PC-3 (cell line): Measurements from ENCODE around the gene HOXD10. TPM values are rescaled to one million over a fixed set of nuclear protein-coding genes. Genes with fewer than 3 reads are reported as not detected.

Source experiments
- ATAC-seq: fragments of 200-7000 bp; cut with Tn5 transposase; 2 replicates; pipeline ENCODE4 v1.9.1; 2020; ENCODE audit warnings: mild to moderate bottlenecking, moderate library complexity
- BruUV-seq: library from RNA; stranded (reverse); fragments of 400-500 nt; replicated peaks from 2 replicates; lab custom pipeline; 2021; lab: Mats Ljungman, UMichigan
- CTCF ChIA-PET: fragments of 300-600 bp; sonication (Branson Sonifier 250); formaldehyde crosslinking; loops from one replicate; lab custom pipeline; 2022; ENCODE audit warnings: antibody characterized with exemption; lab: Charles Lee
- POLR2A ChIA-PET: fragments of 300-600 bp; sonication (Branson Sonifier 250); formaldehyde crosslinking; loops from one replicate; lab custom pipeline; 2022; ENCODE audit warnings: antibody characterized with exemption; ENCODE audit not compliant: unreplicated experiment; lab: Charles Lee
- DNase-seq: peaks from one replicate; pipeline ENCODE4 v3.0.0-alpha.2; 2015
- H2AFZ ChIP-seq: fragments of 300-600 bp; sonication (generic); 2 replicates; pipeline ENCODE4 v1.6.0; 2016; ENCODE audit warnings: antibody characterized with exemption, low read length
- H3F3A ChIP-seq: fragments of 300-600 bp; sonication (generic); one replicate; pipeline ENCODE4 v1.6.0; 2017; ENCODE audit warnings: antibody characterized with exemption, low read length, control low read depth, mild to moderate bottlenecking; ENCODE audit not compliant: unreplicated experiment
- H3K27ac ChIP-seq: fragments of 300-600 bp; sonication (generic); 2 replicates; pipeline ENCODE4 v1.5.1; 2016; ENCODE audit warnings: mild to moderate bottlenecking, low read length
- H3K27me3 ChIP-seq: fragments of 300-600 bp; sonication (generic); 2 replicates; pipeline ENCODE4 v1.6.1; 2016; ENCODE audit warnings: low read length, mixed read lengths
- H3K36me3 ChIP-seq: fragments of 300-600 bp; sonication (generic); 2 replicates; pipeline ENCODE4 v1.6.1; 2016; ENCODE audit warnings: low read depth, mixed run types, low read length, mixed read lengths
- H3K4me1 ChIP-seq: fragments of 300-600 bp; sonication (generic); 2 replicates; pipeline ENCODE4 v1.5.1; 2016; ENCODE audit warnings: low read length; ENCODE audit not compliant: insufficient read depth
- H3K4me2 ChIP-seq: fragments of 300-600 bp; sonication (generic); 2 replicates; pipeline ENCODE4 v1.6.0; 2016; ENCODE audit warnings: low read length
- H3K4me3 ChIP-seq: fragments of 300-600 bp; sonication (generic); 2 replicates; pipeline ENCODE4 v1.5.1; 2016; ENCODE audit warnings: mild to moderate bottlenecking, low read length, mixed read lengths
- H3K79me2 ChIP-seq: fragments of 300-600 bp; sonication (generic); 2 replicates; pipeline ENCODE4 v1.6.1; 2017; ENCODE audit warnings: low read length, mixed read lengths
- H3K9ac ChIP-seq: fragments of 300-600 bp; sonication (generic); 2 replicates; pipeline ENCODE4 v1.6.0; 2016; ENCODE audit warnings: mild to moderate bottlenecking, low read length
- H3K9me2 ChIP-seq: fragments of 300-600 bp; sonication (generic); replicated peaks from 2 replicates; pipeline ENCODE4 v1.6.1; 2016; ENCODE audit warnings: mixed run types, low read length, mixed read lengths
- H3K9me3 ChIP-seq: fragments of 300-600 bp; sonication (generic); 2 replicates; pipeline ENCODE4 v1.6.1; 2016; ENCODE audit warnings: low read length, mixed read lengths
- H4K20me1 ChIP-seq: fragments of 300-600 bp; sonication (generic); 2 replicates; pipeline ENCODE4 v1.6.1; 2016; ENCODE audit warnings: low read length, mixed read lengths
- CTCF ChIP-seq: fragments of 300-600 bp; sonication (generic); conservative IDR thresholded peaks from 2 replicates; pipeline ENCODE4 v1.5.1; 2017; ENCODE audit warnings: antibody characterized with exemption, low read depth, mild to moderate bottlenecking, low read length
- EZH2 ChIP-seq: fragments of 300-600 bp; sonication (generic); IDR thresholded peaks from one replicate; pipeline ENCODE4 v1.6.1; 2017; ENCODE audit warnings: antibody characterized with exemption, mild to moderate bottlenecking, low read length; ENCODE audit not compliant: unreplicated experiment
- EZH2phosphoT487 ChIP-seq: fragments of 300-600 bp; sonication (generic); IDR thresholded peaks from 2 replicates; pipeline ENCODE4 v1.6.1; 2018; ENCODE audit warnings: mild to moderate bottlenecking, antibody characterized with exemption, low read length, borderline replicate concordance
- intact Hi-C: fragments of 100-400 bp; cut with micrococcal nuclease; formaldehyde crosslinking; loops from 2 replicates; pipeline ENCODE4 v1.9.0; 2023
- total RNA-seq: library from RNA; depleted of rRNA; stranded (reverse); fragments of >200 nt; gene quantifications from 2 replicates; pipeline ENCODE4 v1.2.3, GENCODE V29; 2014

HOXD10 gene
- total RNA-seq, 1 experiment from 2014 or later: not detected

DNA sequence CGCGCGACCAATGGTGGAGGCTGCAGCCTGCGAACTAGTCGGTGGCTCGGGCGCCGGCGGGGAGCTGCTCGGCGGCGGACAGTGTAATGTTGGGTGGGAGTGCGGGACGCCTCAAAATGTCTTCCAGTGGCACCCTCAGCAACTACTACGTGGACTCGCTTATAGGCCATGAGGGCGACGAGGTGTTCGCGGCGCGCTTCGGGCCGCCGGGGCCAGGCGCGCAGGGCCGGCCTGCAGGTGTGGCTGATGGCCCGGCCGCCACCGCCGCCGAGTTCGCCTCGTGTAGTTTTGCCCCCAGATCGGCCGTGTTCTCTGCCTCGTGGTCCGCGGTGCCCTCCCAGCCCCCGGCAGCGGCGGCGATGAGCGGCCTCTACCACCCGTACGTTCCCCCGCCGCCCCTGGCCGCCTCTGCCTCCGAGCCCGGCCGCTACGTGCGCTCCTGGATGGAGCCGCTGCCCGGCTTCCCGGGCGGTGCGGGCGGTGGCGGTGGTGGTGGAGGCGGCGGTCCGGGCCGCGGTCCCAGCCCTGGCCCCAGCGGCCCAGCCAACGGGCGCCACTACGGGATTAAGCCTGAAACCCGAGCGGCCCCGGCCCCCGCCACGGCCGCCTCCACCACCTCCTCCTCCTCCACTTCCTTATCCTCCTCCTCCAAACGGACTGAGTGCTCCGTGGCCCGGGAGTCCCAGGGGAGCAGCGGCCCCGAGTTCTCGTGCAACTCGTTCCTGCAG, 6.3 kb downstream of the HOXD10 start, which contains the start of gene HOXD9:
Gene HOXD9 (plus strand): TSS at position 37 of the 728 bp plus-strand sequence. CDS start 50 bp downstream, at position 87.
- DNase-seq (no peak), ATAC-seq (no peak)
- Histone ChIP-seq H3K4me1 (no peaks in the 10 kb centered on the region), H3K9me3 (no peaks in the 10 kb centered on the region), H3K9me2 (no peaks in the 10 kb centered on the region), H3K36me3 (no peaks in the 10 kb centered on the region; the same call in 1 of the 2 replicates), H3K9ac (no peak within 1 kb of the TSS), H3K79me2 (no peaks in the 10 kb centered on the region), H3K4me2 (no peak within 1 kb of the TSS), H3K27ac (no peak within 1 kb of the TSS), H2AFZ (no peak within 1 kb of the TSS), H3K4me3 (no peak within 1 kb of the TSS), H3K27me3 (no peaks in the 10 kb centered on the region), H4K20me1 (no peaks in the 10 kb centered on the region), H3F3A (no peaks in the 10 kb centered on the region)
- ChIA-PET POLR2A (no interaction called here), CTCF (no interaction called here)
- no TSS peak for BruUV-seq
- intact Hi-C loops: no loop called here
- TF ChIP-seq EZH2phosphoT487: no peak

GRCh38 chr2:176123411-176124109, 7.0 kb downstream of the HOXD10 start:
- H3K36me3 ChIP-seq: no peaks in the 10 kb centered on the region; the same call in 1 of the 2 replicates
- H3K4me3 ChIP-seq: no peak overlapping the region
- H3K27me3 ChIP-seq: no peaks in the 10 kb centered on the region
- ChIA-PET POLR2A (no interaction called here), CTCF (no interaction called here)
- no peaks in the 10 kb centered on the region for H3F3A ChIP-seq
- TF ChIP-seq CTCF (no peak), EZH2 (no peak), EZH2phosphoT487 (no peak)
- H3K9me2 ChIP-seq: no peaks in the 10 kb centered on the region
- DNase-seq (no peak), ATAC-seq (no peak)
- no peak overlapping the region for H3K4me2 ChIP-seq
- no peak overlapping the region for H2AFZ ChIP-seq
- H3K9ac ChIP-seq: no peak overlapping the region
- H4K20me1 ChIP-seq: no peaks in the 10 kb centered on the region
- H3K79me2 ChIP-seq: no peaks in the 10 kb centered on the region
- H3K4me1 ChIP-seq: no peaks in the 10 kb centered on the region
- intact Hi-C loops: no loop called here
- H3K9me3 ChIP-seq: no peaks in the 10 kb centered on the region
- H3K27ac ChIP-seq: no peak overlapping the region
- no TSS peak for BruUV-seq

DNA sequence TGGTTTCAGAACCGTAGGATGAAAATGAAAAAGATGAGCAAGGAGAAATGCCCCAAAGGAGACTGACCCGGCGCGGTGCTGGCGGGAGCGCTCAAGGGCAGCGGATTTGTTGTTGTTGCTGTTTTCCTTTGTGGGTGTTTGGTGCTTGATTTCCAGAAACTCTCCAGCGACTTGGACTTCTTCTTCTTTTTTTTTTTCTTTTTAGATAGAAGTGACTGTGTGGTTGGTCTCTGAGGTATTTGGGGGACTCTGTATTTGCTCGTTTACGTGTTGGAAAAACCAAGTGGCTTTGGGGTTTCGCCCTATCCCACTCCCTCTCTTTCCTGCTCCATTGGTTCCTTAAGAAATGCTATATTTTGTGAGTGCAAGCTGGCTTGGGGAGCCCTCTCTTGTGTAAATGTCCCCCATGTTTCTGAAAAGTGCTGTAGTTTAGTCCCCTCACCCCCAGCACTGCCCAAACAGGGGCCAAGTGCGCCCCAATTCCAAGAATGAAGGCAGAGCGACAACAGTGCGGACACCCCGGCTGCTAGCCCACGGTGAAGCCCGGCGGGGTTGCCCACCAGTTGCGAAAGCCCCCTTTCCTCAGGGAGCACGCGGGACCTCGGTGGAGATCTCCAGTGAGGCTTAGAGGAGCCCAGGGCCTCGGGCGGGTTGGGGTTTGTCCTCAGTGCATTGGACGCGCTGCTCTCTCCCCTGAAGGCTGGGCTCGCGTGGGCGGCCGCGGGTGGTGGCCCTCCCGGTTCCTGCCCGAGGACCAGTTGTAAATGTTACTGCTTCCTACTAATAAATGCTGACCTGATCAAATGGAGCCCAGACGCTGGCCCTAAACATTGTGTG, 7.8 kb downstream of the HOXD10 start:
- CTCF ChIA-PET: interaction anchor here (0.6 kb wide), 1 partner anchor 394 kb away, joined by 3 read pairs; no protein-coding TSS in a partner anchor
- no TSS peak for BruUV-seq
- Histone ChIP-seq H3K27me3 (no peaks in the 10 kb centered on the region), H3K4me3 (no peak overlapping the region), H3K79me2 (no peaks in the 10 kb centered on the region), H4K20me1 (no peaks in the 10 kb centered on the region), H3K36me3 (no peaks in the 10 kb centered on the region; the same call in 1 of the 2 replicates), H3K27ac (no peak overlapping the region), H3K4me1 (no peaks in the 10 kb centered on the region), H3K9me3 (no peaks in the 10 kb centered on the region), H3F3A (no peaks in the 10 kb centered on the region), H3K9ac (no peak overlapping the region), H3K9me2 (no peaks in the 10 kb centered on the region), H3K4me2 (no peak overlapping the region), H2AFZ (no peak overlapping the region)
- DNase-seq (no peak), ATAC-seq (no peak)
- POLR2A ChIA-PET: no interaction called here
- intact Hi-C loops: no loop called here
- TF ChIP-seq CTCF: no peak
- TF ChIP-seq EZH2phosphoT487: no peak
- no peak for TF ChIP-seq EZH2
